ENCODE data around the gene VAMP2. TPM values are rescaled to one million over a fixed set of nuclear protein-coding genes. Genes with fewer than 3 reads are reported as not detected.

Gene VAMP2
- total and polyA plus RNA-seq, 2 of the 4 experiments (the other 2 are of a cell fraction), result 2.3 to 33.3 TPM

DNA sequence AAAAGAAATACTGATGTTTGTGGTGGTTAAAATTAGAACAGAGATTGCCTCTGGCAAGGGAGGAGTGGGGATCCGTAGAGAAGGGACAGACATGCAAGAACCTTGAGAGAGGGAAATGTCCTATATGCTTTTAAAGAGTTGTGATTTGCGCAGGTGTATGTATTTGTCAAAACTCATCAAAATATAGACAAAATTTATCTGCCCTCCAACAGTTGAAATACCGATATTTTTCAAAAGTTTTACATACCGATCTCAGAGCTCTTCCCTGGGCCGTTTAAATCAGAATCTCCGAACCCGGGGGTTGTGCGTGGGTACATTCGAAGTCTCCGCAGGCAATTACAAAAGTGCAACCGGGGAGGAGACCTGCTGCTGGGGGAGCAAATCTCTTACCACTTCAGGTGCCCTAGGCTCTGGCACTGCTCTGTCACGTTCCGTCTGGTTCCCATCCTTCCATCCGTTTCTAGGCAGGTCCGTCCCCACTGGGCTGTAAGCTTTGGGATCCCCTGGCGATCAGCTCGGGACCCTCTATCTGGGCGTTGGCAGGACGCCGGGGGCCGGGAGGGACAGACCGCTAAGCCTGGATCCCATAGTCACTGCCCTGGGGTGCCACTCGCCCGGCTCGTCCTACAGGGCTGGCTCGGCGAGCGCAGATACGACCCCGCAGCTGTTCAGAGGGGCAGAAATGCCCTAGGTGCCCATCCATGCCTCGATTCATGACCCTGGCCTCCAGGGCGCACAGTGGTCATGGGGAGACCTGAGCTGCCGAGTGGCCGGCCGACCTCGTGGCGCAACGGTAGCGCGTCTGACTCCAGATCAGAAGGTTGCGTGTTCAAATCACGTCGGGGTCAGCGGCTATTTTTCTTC is 23.1 kb upstream of the VAMP2 start:
- intact Hi-C loops (cut with micrococcal nuclease), result loop anchor here (2.0 to 5.0 kb wide), 2 partner anchors 61 to 116 kb away; partner anchors contain the start of gene HES7
- Histone ChIP-seq H2BK20ac (ENCODE audit: low read depth, low read length) (no peak overlapping the region), H3K27ac (ENCODE audit: insufficient read depth, low read length) (peak overlapping the region; percentile 2; the same call in 1 of the 2 replicates), H3K4me2 (ENCODE audit: low read depth, low read length) (peak overlapping the region; percentile 91), H3K4me1 (ENCODE audit: control insufficient read depth, insufficient read depth, low read length) (peaks cover 11% of the 10 kb centered on the region), H3K23ac (ENCODE audit: low read depth, low read length) (0 out of 2 replicates have a peak overlapping the region, but pooled peaks have one; percentile 31), H4K8ac (ENCODE audit: low read depth in 2 of 2, low read length in 2 of 2) (no peak overlapping the region; a peak in 1 of 4 replicates), H3K18ac (ENCODE audit: low read depth, low read length) (no peak overlapping the region), H2AK5ac (ENCODE audit: low read depth, low read length) (no peak overlapping the region), H2BK15ac (ENCODE audit: low read depth, low read length) (no peak overlapping the region), H3K27me3 (ENCODE audit: control insufficient read depth, insufficient read depth, low read length) (no peaks in the 10 kb centered on the region), H2BK5ac (ENCODE audit: low read depth, low read length, poor library complexity, severe bottlenecking) (peak overlapping the region; percentile 4), H2AK9ac (replicated peaks; ENCODE audit: low read depth, low read length, poor library complexity) (peak overlapping the region; percentile 77), H3K14ac (replicated peaks; ENCODE audit: low read depth, low read length) (no peak overlapping the region; the same call in 1 of the 2 replicates), H3K79me1 (ENCODE audit: low read depth in 1 of 2, low read length in 2 of 2) (peaks cover 0 to 16% of the 10 kb centered on the region in 2 experiments; a peak in 2 of 4 replicates), H2AFZ (replicated peaks; ENCODE audit: low read length, poor library complexity) (peak overlapping the region; percentile 92), H4K20me1 (ENCODE audit: insufficient read depth, low read length) (peaks cover 22% of the 10 kb centered on the region), H3K56ac (ENCODE audit: extremely low read depth, insufficient read depth, low read length) (peak overlapping the region; percentile 52; the same call in 1 of the 2 replicates), H4K91ac (ENCODE audit: insufficient read depth, low read depth, low read length) (no peak overlapping the region), H3K4me3 (ENCODE audit: insufficient read depth, low read depth, low read length) (peak overlapping the region; percentile 50), H4K5ac (ENCODE audit: low read depth, low read length) (no peak overlapping the region), H2BK120ac (ENCODE audit: low read depth, low read length) (no peak overlapping the region), H3K9ac (ENCODE audit: low read depth, low read length) (peak overlapping the region; percentile 59), H3K9me3 (ENCODE audit: control insufficient read depth, insufficient read depth, low read length) (no peaks in the 10 kb centered on the region), H3K4ac (ENCODE audit: low read depth, low read length) (no peak overlapping the region), H3K36me3 (ENCODE audit: control insufficient read depth, insufficient read depth, low read length) (no peaks in the 10 kb centered on the region), H3K9me1 (ENCODE audit: insufficient read depth, low read length) (peaks cover 12% of the 10 kb centered on the region)
- no TSS peak for BruUV-seq (replicated peaks)
- CTCF ChIA-PET, result interaction anchor here (1.1 kb wide), 1 partner anchor 36 kb away, joined by 3 read pairs; no protein-coding TSS in a partner anchor
- DNase-seq (peak; percentile 57), ATAC-seq (ENCODE audit: low read depth) (peak; percentile 2)
- dilution Hi-C loops (cut with HindIII; ENCODE audit: low sequenced_read_pairs, unreplicated experiment), result no loop called here
- WGBS, 2 experiments (ENCODE audit: extremely low coverage in 2 of 2, insufficient read length in 1 of 2), result 1% methylated on average over 24 of the region's 44 CpGs; no CpG with 5 or more reads in 1 of the 2 experiments
- POLR2A ChIA-PET (ENCODE audit: unreplicated experiment), result no interaction called here
- in situ Hi-C loops (cut with MboI; ENCODE audit: low sequenced_read_pairs), result no loop called here
- TF ChIP-seq FOS (IDR thresholded peaks at IDR 0.05; ENCODE audit: low read depth, low read length) (peak; percentile 16; the same call in 1 of the 2 replicates), POLR2A (IDR thresholded peaks at IDR 0.05; ENCODE audit: low read depth, low read length) (no peak), MAFK (IDR thresholded peaks at IDR 0.05; ENCODE audit: low read depth, low read length) (no peak), BHLHE40 (IDR thresholded peaks at IDR 0.05; ENCODE audit: low read depth, low read length) (no peak), MAZ (IDR thresholded peaks at IDR 0.05; ENCODE audit: borderline replicate concordance, low read depth, low read length) (no peak; the same call in none of the 2 replicates), SMC3 (IDR thresholded peaks at IDR 0.05; ENCODE audit: low read depth, low read length) (no peak), RCOR1 (IDR thresholded peaks at IDR 0.05; ENCODE audit: insufficient replicate concordance, low read length) (no peak), RFX5 (IDR thresholded peaks at IDR 0.05; ENCODE audit: low read depth, low read length) (no peak), MXI1 (IDR thresholded peaks at IDR 0.05; ENCODE audit: borderline replicate concordance, low read depth, low read length) (no peak), CHD1 (IDR thresholded peaks at IDR 0.05; ENCODE audit: low read depth, low read length) (peak; percentile 50)
- TF ChIP-seq, protein P1, sequence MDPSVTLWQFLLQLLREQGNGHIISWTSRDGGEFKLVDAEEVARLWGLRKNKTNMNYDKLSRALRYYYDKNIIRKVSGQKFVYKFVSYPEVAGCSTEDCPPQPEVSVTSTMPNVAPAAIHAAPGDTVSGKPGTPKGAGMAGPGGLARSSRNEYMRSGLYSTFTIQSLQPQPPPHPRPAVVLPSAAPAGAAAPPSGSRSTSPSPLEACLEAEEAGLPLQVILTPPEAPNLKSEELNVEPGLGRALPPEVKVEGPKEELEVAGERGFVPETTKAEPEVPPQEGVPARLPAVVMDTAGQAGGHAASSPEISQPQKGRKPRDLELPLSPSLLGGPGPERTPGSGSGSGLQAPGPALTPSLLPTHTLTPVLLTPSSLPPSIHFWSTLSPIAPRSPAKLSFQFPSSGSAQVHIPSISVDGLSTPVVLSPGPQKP (IDR thresholded peaks at IDR 0.05; ENCODE audit: borderline replicate concordance, low read depth, low read length), result no peak
- TF ChIP-seq, protein P2, sequence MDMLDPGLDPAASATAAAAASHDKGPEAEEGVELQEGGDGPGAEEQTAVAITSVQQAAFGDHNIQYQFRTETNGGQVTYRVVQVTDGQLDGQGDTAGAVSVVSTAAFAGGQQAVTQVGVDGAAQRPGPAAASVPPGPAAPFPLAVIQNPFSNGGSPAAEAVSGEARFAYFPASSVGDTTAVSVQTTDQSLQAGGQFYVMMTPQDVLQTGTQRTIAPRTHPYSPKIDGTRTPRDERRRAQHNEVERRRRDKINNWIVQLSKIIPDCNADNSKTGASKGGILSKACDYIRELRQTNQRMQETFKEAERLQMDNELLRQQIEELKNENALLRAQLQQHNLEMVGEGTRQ (IDR thresholded peaks at IDR 0.05; ENCODE audit: low read depth, low read length), result no peak
- TF ChIP-seq, protein P3, sequence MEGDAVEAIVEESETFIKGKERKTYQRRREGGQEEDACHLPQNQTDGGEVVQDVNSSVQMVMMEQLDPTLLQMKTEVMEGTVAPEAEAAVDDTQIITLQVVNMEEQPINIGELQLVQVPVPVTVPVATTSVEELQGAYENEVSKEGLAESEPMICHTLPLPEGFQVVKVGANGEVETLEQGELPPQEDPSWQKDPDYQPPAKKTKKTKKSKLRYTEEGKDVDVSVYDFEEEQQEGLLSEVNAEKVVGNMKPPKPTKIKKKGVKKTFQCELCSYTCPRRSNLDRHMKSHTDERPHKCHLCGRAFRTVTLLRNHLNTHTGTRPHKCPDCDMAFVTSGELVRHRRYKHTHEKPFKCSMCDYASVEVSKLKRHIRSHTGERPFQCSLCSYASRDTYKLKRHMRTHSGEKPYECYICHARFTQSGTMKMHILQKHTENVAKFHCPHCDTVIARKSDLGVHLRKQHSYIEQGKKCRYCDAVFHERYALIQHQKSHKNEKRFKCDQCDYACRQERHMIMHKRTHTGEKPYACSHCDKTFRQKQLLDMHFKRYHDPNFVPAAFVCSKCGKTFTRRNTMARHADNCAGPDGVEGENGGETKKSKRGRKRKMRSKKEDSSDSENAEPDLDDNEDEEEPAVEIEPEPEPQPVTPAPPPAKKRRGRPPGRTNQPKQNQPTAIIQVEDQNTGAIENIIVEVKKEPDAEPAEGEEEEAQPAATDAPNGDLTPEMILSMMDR (conservative IDR thresholded peaks at IDR 0.05; ENCODE audit: low read depth, low read length), result no peak
